GM19043 (cell line): ENCODE data around the gene CEACAM21.

ENCODE experiments used
- ATAC-seq: cut with Tn5 transposase; IDR thresholded peaks from one replicate; pipeline ENCODE4 v1.9.1; 2021; ENCODE audit warnings: low read depth; ENCODE audit not compliant: unreplicated experiment

Gene CEACAM21

GRCh38 chr19:41575998-41576397, at the start of gene CEACAM21:
Gene CEACAM21, plus strand, starts transcription at chr19:41576166. Its CDS starts 109 bp downstream, at chr19:41576275.
- peak; percentile 49 for ATAC-seq

DNA sequence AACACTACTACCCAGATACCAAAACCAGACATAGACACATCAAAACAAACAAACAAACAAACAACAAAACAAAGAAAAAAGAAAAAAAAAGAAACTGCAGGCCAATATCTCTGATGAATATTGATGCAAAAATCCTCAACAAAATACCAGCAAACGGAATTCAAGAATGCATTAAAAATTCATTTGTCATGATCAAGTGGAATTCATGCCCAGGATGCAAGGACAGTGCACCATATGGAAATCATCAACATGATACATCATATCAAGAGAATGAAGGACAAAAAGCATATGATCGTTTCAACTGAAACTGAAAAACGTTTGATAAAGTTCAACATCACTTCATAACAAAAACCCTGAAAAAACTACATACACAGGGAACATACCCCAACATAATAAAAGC, 48.9 kb upstream of the CEACAM21 start:
- no peak for ATAC-seq

GRCh38 chr19:41528106-41528505, 47.9 kb upstream of the CEACAM21 start:
- ATAC-seq = no peak

GRCh38 chr19:41529484-41530183, 46.3 kb upstream of the CEACAM21 start:
- no peak for ATAC-seq

- ATAC-seq = no peak
These were observed 45.8 kb upstream of the CEACAM21 start for GRCh38 chr19:41530184-41530534.

DNA sequence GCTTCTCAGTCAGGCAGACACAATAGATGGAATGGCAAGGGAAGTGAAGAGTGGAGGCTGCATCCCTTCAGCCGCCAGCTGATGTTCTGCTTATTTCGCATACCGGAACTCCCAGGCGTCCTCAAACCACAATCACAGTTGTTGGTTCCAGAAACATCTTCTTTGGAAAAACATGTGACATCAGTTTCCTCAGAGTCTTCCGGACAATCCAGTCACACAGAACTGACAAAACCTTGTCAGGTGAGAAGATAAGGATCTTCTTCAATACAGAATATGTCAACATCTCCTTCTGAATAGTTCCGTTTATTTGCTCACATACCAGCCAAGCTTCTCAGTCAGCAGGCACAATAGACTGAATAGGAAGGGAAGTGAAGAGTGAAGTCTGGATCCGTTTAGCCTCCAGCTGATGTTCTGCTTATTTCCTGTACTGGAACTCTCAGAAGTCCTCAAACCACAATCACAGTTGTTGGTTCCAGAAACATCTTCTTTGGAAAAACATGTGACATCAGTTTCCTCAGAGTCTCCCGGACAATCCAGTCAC, 45.1 kb upstream of the CEACAM21 start:
- no peak for ATAC-seq

DNA sequence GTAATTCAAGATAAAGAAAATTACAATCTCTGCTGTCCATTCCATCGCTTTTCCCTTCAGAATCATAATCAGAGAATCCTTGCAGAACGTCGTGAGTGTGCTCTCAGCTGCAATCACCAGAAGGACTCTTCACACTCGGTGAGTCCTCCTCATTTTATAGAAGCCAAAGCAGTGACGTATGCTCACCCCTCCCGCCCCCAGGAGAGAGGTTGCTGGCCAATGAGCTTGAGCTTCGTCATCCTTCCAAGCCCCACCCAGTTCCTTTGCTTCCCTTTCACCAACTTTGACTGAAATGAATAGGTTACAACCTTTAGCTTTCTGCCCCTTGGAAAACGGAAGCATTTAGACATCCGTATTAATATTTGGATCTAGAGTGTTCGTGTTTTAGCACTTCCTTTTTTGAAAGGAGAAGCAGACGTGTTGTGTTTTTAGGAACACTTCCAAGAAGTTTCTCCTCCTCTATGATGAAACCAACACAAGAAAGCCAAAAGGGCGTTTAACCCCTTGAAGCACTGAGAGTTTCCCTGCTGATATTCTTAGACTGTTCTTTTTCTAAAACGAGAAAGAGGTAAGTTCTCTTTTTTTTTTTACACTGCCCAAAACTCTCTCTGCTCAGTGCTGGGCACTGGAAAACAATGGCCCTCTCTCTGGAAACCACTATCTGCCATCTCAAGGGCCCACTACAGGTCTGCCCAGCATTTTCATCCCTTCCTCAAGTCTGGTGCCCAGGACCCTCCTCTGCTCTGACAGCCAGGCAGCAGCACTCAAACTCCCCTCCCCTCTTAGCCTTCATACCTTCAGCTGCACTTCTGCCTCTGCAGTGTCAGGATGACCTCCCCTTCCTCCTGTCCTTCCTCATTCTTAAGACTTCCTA, 44.3 kb upstream of the CEACAM21 start:
- ATAC-seq = no peak

- no peak for ATAC-seq
These were observed 43.4 kb upstream of the CEACAM21 start for GRCh38 chr19:41532526-41532925.

DNA sequence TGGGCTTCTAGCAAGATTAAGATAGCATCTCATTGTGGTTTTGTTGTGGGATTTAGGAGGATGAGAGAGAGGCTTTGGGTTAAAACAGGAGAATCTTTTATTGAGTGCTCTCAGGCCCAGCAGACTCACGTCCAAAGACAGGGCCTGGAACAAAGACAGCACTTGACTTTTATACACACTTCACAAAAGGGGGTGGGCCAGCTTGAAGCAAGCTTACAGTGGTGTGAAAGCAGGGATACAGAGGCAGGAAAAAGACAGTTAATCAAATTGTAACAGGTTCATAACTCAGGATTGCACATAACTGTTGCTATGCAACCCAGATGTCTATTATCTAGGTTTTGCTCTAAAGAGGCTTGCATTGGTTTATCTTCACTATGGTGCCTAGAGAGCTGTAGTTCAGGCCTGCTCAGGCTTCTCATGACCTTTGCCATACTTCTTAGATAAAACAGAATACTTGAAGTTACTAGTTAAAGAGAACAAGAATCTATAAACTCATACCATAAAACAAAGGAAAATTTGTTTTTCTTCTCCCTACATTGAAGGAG, 42.2 kb upstream of the CEACAM21 start:
- ATAC-seq = no peak

GRCh38 chr19:41535029-41535622, 40.8 kb upstream of the CEACAM21 start:
- peak; percentile 52 for ATAC-seq

DNA sequence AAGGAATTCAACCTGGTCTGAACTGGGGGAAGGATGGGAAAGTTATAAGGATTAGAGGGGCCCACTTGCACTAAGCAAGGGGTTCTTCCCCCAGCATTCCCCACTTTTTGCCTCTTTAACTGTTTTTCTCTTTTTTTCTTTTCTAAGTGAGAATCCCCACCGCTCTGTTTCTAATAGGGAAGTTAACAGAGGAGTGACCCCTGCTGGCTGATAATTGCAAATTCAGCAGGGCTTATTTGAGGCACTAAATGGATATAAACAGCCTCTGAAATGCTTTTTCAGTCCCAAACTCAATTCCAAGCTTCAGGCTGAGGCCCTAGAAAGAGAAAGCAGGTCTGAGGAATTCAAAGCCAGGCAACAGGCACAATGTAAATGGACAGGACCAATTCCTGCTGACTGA, 38.2 kb upstream of the CEACAM21 start:
- ATAC-seq = no peak

DNA sequence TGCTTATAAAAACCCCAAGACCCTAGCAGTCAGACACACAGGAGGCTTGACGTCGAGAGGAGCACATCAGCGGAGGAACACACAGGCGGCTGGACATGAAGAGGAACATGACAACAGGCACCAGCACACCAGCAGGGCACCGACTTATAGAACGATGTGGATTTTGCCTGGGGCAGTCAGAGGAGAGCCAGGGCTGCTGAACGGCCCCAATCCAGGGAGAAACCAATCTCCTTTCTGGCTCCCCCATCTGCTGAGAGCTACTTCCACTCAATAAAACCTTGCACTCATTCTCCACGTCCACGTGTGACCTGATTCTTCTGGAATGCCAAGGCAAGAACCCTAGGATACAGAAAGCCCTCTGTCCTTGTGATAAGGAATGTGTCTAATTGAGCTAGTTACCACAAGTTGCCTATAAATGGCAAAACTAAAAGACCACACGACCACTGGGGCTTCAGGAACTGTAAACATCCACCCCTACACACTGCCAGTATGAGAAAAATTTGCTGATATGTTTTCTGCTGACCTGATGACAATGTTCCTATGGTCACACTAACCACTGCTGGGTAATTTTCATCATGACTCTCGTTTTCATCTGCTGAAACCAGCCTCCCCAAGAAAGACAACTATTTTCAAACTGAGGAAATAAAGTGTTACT, 35.8 kb upstream of the CEACAM21 start:
- ATAC-seq = no peak

- ATAC-seq = no peak
These were observed 33.9 kb upstream of the CEACAM21 start for GRCh38 chr19:41541990-41542584.

GRCh38 chr19:41542622-41543021, 33.3 kb upstream of the CEACAM21 start:
- ATAC-seq = no peak

DNA sequence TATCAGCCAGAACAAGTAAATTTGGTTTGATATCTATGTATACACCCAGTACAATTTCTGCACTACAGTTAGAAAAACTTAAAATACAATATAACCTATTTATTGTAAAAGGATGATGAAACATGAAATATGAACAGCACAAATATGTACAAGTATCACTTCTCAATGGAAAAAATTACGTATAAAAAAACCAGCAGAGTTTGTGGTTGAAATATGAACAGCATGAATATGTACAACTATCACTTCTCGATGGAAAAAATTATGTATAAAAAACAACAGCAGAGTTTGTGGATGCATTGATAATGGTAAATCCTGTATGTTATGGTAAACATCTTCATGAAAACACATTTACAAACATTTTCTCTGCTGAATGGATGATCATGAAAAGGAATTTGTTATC, 32.4 kb upstream of the CEACAM21 start:
- ATAC-seq = no peak

DNA sequence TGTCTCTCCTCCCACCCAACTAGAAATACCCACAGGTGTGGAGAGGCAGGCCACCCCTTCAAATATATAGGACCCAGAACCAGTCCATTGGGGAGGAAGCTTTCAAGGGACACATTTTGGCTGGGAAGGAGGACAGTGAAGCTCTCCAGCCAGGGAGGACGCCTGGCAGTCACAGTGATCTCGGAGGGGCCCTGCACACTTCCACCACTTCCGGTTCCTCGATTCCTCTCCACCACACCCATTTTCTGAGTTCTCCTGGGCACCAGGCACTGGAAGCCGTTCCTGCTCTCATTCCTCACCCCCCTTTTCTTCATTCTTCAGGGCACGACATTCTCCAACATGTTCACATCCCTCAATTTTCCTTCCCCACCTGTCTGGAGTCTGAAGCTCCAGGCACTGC, 30.4 kb upstream of the CEACAM21 start:
- no peak for ATAC-seq

- no peak for ATAC-seq
These were observed 29.6 kb upstream of the CEACAM21 start for GRCh38 chr19:41546386-41546789.

DNA sequence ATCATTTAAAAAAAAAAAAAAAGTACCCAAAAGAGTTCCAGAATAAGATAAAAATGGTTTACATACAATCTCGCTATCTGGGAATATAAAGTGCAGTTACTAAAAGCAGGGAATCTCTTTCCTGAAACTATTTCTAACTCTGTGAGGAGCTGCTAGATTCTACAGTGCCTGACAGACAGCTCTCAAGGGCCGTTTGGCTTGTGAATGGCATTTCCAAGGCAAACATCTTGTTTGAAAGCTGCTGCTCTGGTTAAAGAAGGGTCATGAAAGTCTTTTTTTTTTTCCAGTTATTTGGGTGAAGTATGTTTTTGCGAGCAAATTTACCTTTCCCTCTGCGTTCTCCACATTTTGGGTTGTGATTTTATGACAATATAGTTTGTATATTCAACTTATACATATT, 29.0 kb upstream of the CEACAM21 start:
- no peak for ATAC-seq

DNA sequence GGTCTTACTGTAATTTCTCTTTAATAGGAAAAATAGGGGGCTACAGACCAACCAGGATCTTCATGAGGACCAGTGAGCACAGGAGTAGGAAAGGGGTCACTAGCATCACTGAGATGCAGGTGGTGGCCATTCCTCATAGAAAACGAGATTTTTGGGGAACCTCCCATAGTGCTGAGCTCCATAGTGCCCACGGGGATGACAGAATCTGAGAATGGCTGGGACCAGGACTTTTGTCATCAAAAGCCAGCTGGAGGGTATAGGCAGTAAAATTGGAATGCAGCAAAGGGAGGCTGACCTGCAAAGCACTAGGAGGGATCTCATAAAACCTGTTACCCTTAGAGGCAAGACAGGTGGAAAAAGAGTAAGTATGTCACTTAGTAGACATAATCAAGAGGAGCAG, 28.4 kb upstream of the CEACAM21 start:
- ATAC-seq = no peak

DNA sequence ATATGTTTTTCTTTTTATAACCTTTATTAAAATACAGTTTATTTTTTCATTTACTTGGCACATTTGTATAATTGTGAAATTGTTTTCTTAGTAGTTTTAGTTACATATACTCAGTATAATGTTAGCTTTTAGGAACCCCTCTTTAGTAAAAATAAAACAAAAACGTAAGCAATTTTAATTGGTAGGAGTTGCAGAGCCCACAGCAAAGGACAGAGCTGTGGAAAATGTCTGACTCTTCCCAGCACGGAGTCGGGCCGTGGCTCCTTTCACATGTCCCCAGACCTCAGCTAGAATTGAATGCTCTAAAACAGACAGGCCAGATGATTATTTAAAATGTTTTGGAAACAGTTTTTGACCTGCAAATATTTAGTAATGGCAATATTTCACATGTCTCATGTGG, 27.9 kb upstream of the CEACAM21 start:
- ATAC-seq = no peak
